K562 (cell line): ENCODE measurements around the gene ANKFN1. TPM values are rescaled to one million over a fixed set of nuclear protein-coding genes. Genes with fewer than 3 reads are reported as not detected.

Experiments
- ATAC-seq: fragments of 200-7000 bp; cut with Tn5 transposase; 3 replicates; pipeline ENCODE4 v1.9.1; 2020; ENCODE audit warnings: moderate library complexity
- BruUV-seq: library from RNA; stranded (reverse); fragments of 400-500 nt; replicated peaks from 2 replicates; lab custom pipeline; 2021; lab: Mats Ljungman, UMichigan
- CTCF ChIA-PET: fragments of 300-600 bp; formaldehyde crosslinking; extraction: SDS; loops from one replicate; lab custom pipeline; 2021; ENCODE audit warnings: low intra/inter-chr PET ratio; lab: Yijun Ruan, JAX
- POLR2A ChIA-PET: fragments of 300-600, 350-650 bp; sonication (Branson Sonifier 250); formaldehyde crosslinking; extraction: SDS; loops from one replicate; lab custom pipeline; 2021; ENCODE audit warnings: antibody characterized with exemption, inconsistent platforms; lab: Yijun Ruan, JAX
- DNase-seq, 4 experiments: peaks; one replicate each; pipeline versions ENCODE4 v3.0.0 to v3.0.0-alpha.2; 2011 to 2018; ENCODE audit warnings: low spot score in 3 of 4, mixed read lengths in 3 of 4; ENCODE audit errors: extremely low read depth in 1 of 4
- FAIRE-seq: peaks from 2 replicates; lab custom pipeline; 2011; peaks lifted over from hg19 to GRCh38; lab: Jason Lieb, UNC
- H2AFZ ChIP-seq: 2 replicates; pipeline ENCODE4 v1.6.0; 2011; ENCODE audit warnings: low read depth, low read length, control low read depth, inconsistent platforms
- H3K27ac ChIP-seq: fragments of 200-600 bp; 3 replicates; pipeline ENCODE4 v1.8.0; 2011; ENCODE audit warnings: low read depth, mild to moderate bottlenecking, control low read depth, inconsistent platforms, low read length, moderate library complexity, mixed read lengths; ENCODE audit errors: extremely low read depth
- H3K27me3 ChIP-seq, 2 experiments: fragments of 300-600 bp in 1 of 2; 2 replicates in 1 of 2; 3 replicates in 1 of 2; pipeline versions ENCODE4 v1.6.0 to v1.8.0; 2011; ENCODE audit warnings: inconsistent platforms in 2 of 2, low read length in 2 of 2, mild to moderate bottlenecking in 1 of 2, mixed read lengths in 1 of 2, moderate library complexity in 1 of 2; ENCODE audit not compliant: control insufficient read depth in 2 of 2, insufficient read depth in 2 of 2
- H3K36me3 ChIP-seq: fragments of 300-600 bp; 3 replicates; pipeline ENCODE4 v1.8.0; 2011; ENCODE audit warnings: mild to moderate bottlenecking, low read length, inconsistent platforms; ENCODE audit not compliant: control insufficient read depth, insufficient read depth
- H3K4me1 ChIP-seq, 2 experiments: fragments of 200-600 bp in 1 of 2; replicated peaks in 1 of 2; 2 replicates in 1 of 2; 3 replicates in 1 of 2; pipeline versions ENCODE4 v1.5.1 to v1.8.0; 2011; ENCODE audit warnings: inconsistent platforms in 2 of 2, low read length in 2 of 2, mild to moderate bottlenecking in 1 of 2, mixed read lengths in 1 of 2, moderate library complexity in 1 of 2; ENCODE audit not compliant: control insufficient read depth in 2 of 2, insufficient read depth in 2 of 2
- H3K4me2 ChIP-seq: 2 replicates; pipeline ENCODE4 v1.6.1; 2011; ENCODE audit warnings: low read length, control low read depth, inconsistent platforms, mixed read lengths; ENCODE audit not compliant: insufficient read depth
- H3K4me3 ChIP-seq: fragments of 200-600 bp; sonication (generic), shearing (Covaris generic); 2 replicates; pipeline ENCODE4 v1.5.1; 2016; ENCODE audit warnings: control low read depth, inconsistent platforms
- H3K79me2 ChIP-seq: fragments of 200-600 bp; 3 replicates; pipeline ENCODE4 v1.8.0; 2011; ENCODE audit warnings: low read length, inconsistent platforms; ENCODE audit not compliant: control insufficient read depth, insufficient read depth
- H3K9ac ChIP-seq, 2 experiments: 2 replicates each; pipeline versions ENCODE4 v1.6.0 to v1.6.1; 2011; ENCODE audit warnings: low read depth in 2 of 2, low read length in 2 of 2, control low read depth in 1 of 2, inconsistent platforms in 1 of 2, mild to moderate bottlenecking in 1 of 2, mixed read lengths in 1 of 2; ENCODE audit not compliant: insufficient read depth in 1 of 2
- H3K9me1 ChIP-seq: one replicate; pipeline ENCODE4 v1.6.0; 2011; ENCODE audit warnings: inconsistent platforms, mild to moderate bottlenecking, low read length, moderate library complexity; ENCODE audit not compliant: control insufficient read depth, insufficient read depth
- H3K9me3 ChIP-seq: replicated peaks from 2 replicates; pipeline ENCODE4 v1.5.1; 2011; ENCODE audit warnings: low read depth, low read length, inconsistent platforms; ENCODE audit not compliant: control insufficient read depth, insufficient read depth
- H4K20me1 ChIP-seq: replicated peaks from 2 replicates; pipeline ENCODE4 v1.6.1; 2011; ENCODE audit warnings: low read length, inconsistent platforms, mixed read lengths; ENCODE audit not compliant: control insufficient read depth, insufficient read depth
- DMBX1 ChIP-seq: fragments of 250-450 bp; sonication (Bioruptor Pico); IDR thresholded peaks from 2 replicates; pipeline ENCODE4 v1.8.0; 2022; ENCODE audit warnings: inconsistent platforms, mild to moderate bottlenecking, moderate library complexity, borderline replicate concordance
- ELK3 ChIP-seq: fragments of 450-650 bp; formaldehyde crosslinking; IDR thresholded peaks from 2 replicates; pipeline ENCODE4 v1.4.0; 2020; ENCODE audit warnings: mild to moderate bottlenecking
- FOS ChIP-seq: IDR thresholded peaks from 3 replicates; pipeline ENCODE4 v1.6.1; 2011; ENCODE audit not compliant: insufficient read length; ENCODE audit errors: extremely low read depth
- GATA2 ChIP-seq: sonication (generic); formaldehyde crosslinking; IDR thresholded peaks from 2 replicates; pipeline ENCODE4 v1.4.0; 2020; ENCODE audit warnings: mild to moderate bottlenecking, missing genetic modification reagents
- MAX ChIP-seq: sonication (generic); formaldehyde crosslinking; IDR thresholded peaks from 2 replicates; pipeline ENCODE4 v1.9.0; 2022; ENCODE audit warnings: mild to moderate bottlenecking, missing genetic modification reagents
- MCM2 ChIP-seq: fragments of 450-650 bp; IDR thresholded peaks from 2 replicates; pipeline ENCODE4 v1.6.1; 2017; ENCODE audit warnings: low read depth, mild to moderate bottlenecking
- RBM22 ChIP-seq: fragments of 200-400 bp; formaldehyde crosslinking; IDR thresholded peaks from 2 replicates; pipeline ENCODE4 v1.6.1; 2018; ENCODE audit warnings: low read length, low read depth; ENCODE audit not compliant: poor library complexity, severe bottlenecking
- SIRT6 ChIP-seq: IDR thresholded peaks from one replicate; pipeline ENCODE4 v1.6.1; 2012; ENCODE audit warnings: low read depth, mild to moderate bottlenecking, control low read depth, inconsistent platforms, low read length, moderate library complexity
- SNRNP70 ChIP-seq: fragments of 200-400 bp; formaldehyde crosslinking; optimal IDR thresholded peaks from 2 replicates; pipeline ENCODE3; 2017; ENCODE audit warnings: low read depth, low read length
- SREBF1 ChIP-seq: fragments of 150-350 bp; IDR thresholded peaks from 2 replicates; pipeline ENCODE4 v1.6.1; 2014; ENCODE audit warnings: antibody characterized with exemption, low read depth, low read length, borderline replicate concordance
- SRSF7 ChIP-seq: fragments of 200-400 bp; formaldehyde crosslinking; optimal IDR thresholded peaks from 2 replicates; pipeline ENCODE3; 2017; ENCODE audit warnings: mild to moderate bottlenecking, low read depth, low read length
- SUPT5H ChIP-seq: fragments of 450-650 bp; IDR thresholded peaks from 2 replicates; pipeline ENCODE4 v1.6.1; 2016
- USF2 ChIP-seq: sonication (generic); formaldehyde crosslinking; IDR thresholded peaks from 2 replicates; pipeline ENCODE4 v1.5.0; 2020; ENCODE audit warnings: missing genetic modification reagents
- ZFP36 ChIP-seq: fragments of 150-350 bp; IDR thresholded peaks from 2 replicates; pipeline ENCODE4 v1.6.1; 2018; ENCODE audit warnings: low read length, low read depth; ENCODE audit not compliant: partially characterized antibody
- ZKSCAN3 ChIP-seq: fragments of 250-450 bp; sonication (Bioruptor Pico); IDR thresholded peaks from 2 replicates; pipeline ENCODE4 v1.4.0; 2020
- ZNF280A ChIP-seq: fragments of 450-650 bp; IDR thresholded peaks from 2 replicates; pipeline ENCODE4 v1.6.1; 2018; ENCODE audit warnings: mild to moderate bottlenecking, low read depth; ENCODE audit not compliant: partially characterized antibody
- ZNF3 ChIP-seq: fragments of 250-450 bp; sonication (Bioruptor Pico); IDR thresholded peaks from 2 replicates; pipeline ENCODE4 v1.5.0; 2021; ENCODE audit warnings: mild to moderate bottlenecking, moderate library complexity
- ZNF639 ChIP-seq, 2 experiments: fragments of 200-800 bp in 1 of 2; sonication (Bioruptor generic) in 1 of 2; sonication (generic) in 1 of 2; formaldehyde crosslinking in 1 of 2; IDR thresholded peaks in 1 of 2; conservative IDR thresholded peaks in 1 of 2; 2 replicates each; pipeline versions ENCODE4 v1.5.0 to v1.6.1; 2016 to 2020; ENCODE audit warnings: missing compliant biosample characterization in 1 of 2, missing genetic modification characterization in 1 of 2, missing genetic modification reagents in 1 of 2
- ZNF76 ChIP-seq: fragments of 250-450 bp; sonication (Bioruptor Pico); IDR thresholded peaks from 2 replicates; pipeline ENCODE4 v1.4.0; 2020; ENCODE audit warnings: mild to moderate bottlenecking, moderate library complexity, borderline replicate concordance
- WGBS: fragments of 100-300 bp; shearing (Covaris generic); methylation state at CpG from one replicate; pipeline ENCODE4 v1.1.6; 2016; ENCODE audit warnings: low coverage, mixed read lengths; ENCODE audit not compliant: insufficient coverage; ENCODE audit errors: missing lambda C conversion rate; 5-methylcytosine and 5-hydroxymethylcytosine counted together
- in situ Hi-C: fragments of 300-500 bp; cut with MboI; formaldehyde crosslinking; loops from 4 replicates; pipeline ENCODE4 v1.15.0; 2018; ENCODE audit warnings: inconsistent platforms, mixed read lengths
- intact Hi-C: fragments of 100-400 bp; cut with micrococcal nuclease; formaldehyde crosslinking; loops from 2 replicates; pipeline ENCODE4 v1.14.2; 2022
- polyA plus RNA-seq, 8 experiments: library from polyadenylated mRNA; depleted of rRNA in 4 of 8; stranded (reverse) in 5 of 8; unstranded in 3 of 8; fragments of >200 nt; fragmentation: Nextera tagmentation in 2 of 8; fragmentation: Illumina TruSeq in 1 of 8; extraction: Ambion mirVana in 2 of 8; extraction: Trizol in 1 of 8; gene quantifications; 2 replicates each; pipeline versions ENCODE4 v1.2.1 to v1.2.3, GENCODE V29; 2011 to 2014; ENCODE audit warnings: inconsistent platforms in 1 of 8, missing spikeins in 1 of 8
- total RNA-seq, 7 experiments: library from RNA; depleted of rRNA in 6 of 7; stranded (reverse); fragments of >200 nt in 6 of 7; fragmentation: Illumina TruSeq in 2 of 7; extraction: Trizol in 2 of 7; gene quantifications; 2 replicates each; pipeline versions ENCODE4 v1.2.1 to v1.2.3, GENCODE V29; 2011 to 2021; ENCODE audit warnings: low replicate concordance in 1 of 7

Gene ANKFN1
- total and polyA plus RNA-seq, 9 of the 15 experiments (the other 6 are each of a cell fraction or from before 2014, with no cell fraction given) = 0.04 to 0.39 (median 0.15) TPM; not detected in 1

- no peak for DNase-seq
- no peak for FAIRE-seq
- ATAC-seq = no peak
- H3K4me1 ChIP-seq = no peaks in the 10 kb centered on the region
- ChIA-PET CTCF (no interaction called here), POLR2A (no interaction called here)
- TF ChIP-seq ZNF280A (no peak), DMBX1 (CRISPR knock-in tag) (no peak), RBM22 (no peak), ZFP36 (no peak), ZKSCAN3 (CRISPR knock-in tag) (no peak), SUPT5H (no peak), MAX (CRISPR knock-in tag) (no peak), MCM2 (no peak), USF2 (no peak), ZNF76 (CRISPR knock-in tag) (no peak), GATA2 (CRISPR knock-in tag) (no peak), SNRNP70 (no peak), ELK3 (CRISPR knock-in tag) (no peak), FOS (no peak), ZNF639 (CRISPR knock-in tag; conservative IDR thresholded peaks at IDR 0.05 in 1 of 2, IDR thresholded peaks at IDR 0.05 in 1 of 2) (no peak), SREBF1 (no peak), SRSF7 (no peak), SIRT6 (no peak), ZNF3 (no peak)
- no peaks in the 10 kb centered on the region for H3K79me2 ChIP-seq
- H4K20me1 ChIP-seq = no peaks in the 10 kb centered on the region
- H2AFZ ChIP-seq = no peak overlapping the region
- H3K9me1 ChIP-seq = no peaks in the 10 kb centered on the region
- H3K9ac ChIP-seq = no peak overlapping the region
- BruUV-seq = no TSS peak
- H3K27ac ChIP-seq = no peak overlapping the region
- no peak overlapping the region for H3K4me3 ChIP-seq
- H3K4me2 ChIP-seq = no peak overlapping the region
- in situ Hi-C loops = no loop called here
- intact Hi-C loops = no loop called here
- no peaks in the 10 kb centered on the region for H3K27me3 ChIP-seq
- 2% methylated on average over 5 of the region's 5 CpGs for WGBS
- no peaks in the 10 kb centered on the region for H3K36me3 ChIP-seq
- H3K9me3 ChIP-seq = no peaks in the 10 kb centered on the region
Measured at GRCh38 chr17:56351675-56352074, 198.4 kb downstream of the ANKFN1 start.
